Fibroblast of villous mesenchyme (primary cell): ENCODE data around the gene AFAP1L1. TPM values are rescaled to one million over a fixed set of nuclear protein-coding genes. Genes with fewer than 3 reads are reported as not detected.

Experiments used
- DNase-seq: peaks from one replicate; pipeline ENCODE4 v3.0.0-alpha.2; 2010; ENCODE audit warnings: low read depth
- H3K4me3 ChIP-seq: 2 replicates; pipeline ENCODE4 v1.5.1; 2011; ENCODE audit warnings: low read depth, mild to moderate bottlenecking, low read length
- total RNA-seq: library from RNA; depleted of rRNA; stranded (reverse); fragments of >200 nt; gene quantifications from 2 replicates; pipeline ENCODE4 v1.2.3, GENCODE V29; 2012
- TF ChIP-seq, protein P1 (sequence below): IDR thresholded peaks from 2 replicates; pipeline ENCODE4 v1.5.1; 2012; ENCODE audit warnings: low read depth, mild to moderate bottlenecking, low read length; ENCODE audit not compliant: insufficient read depth

AFAP1L1 gene
- total RNA-seq, result 10.8 and 11.9 TPM in 2 replicates

GRCh38 chr5:149271716-149272563 lies at the start of gene AFAP1L1:
Gene AFAP1L1 (plus strand): TSS chr5:149271859. CDS start chr5:149271969, 110 bp downstream.
- TF ChIP-seq, protein P1, sequence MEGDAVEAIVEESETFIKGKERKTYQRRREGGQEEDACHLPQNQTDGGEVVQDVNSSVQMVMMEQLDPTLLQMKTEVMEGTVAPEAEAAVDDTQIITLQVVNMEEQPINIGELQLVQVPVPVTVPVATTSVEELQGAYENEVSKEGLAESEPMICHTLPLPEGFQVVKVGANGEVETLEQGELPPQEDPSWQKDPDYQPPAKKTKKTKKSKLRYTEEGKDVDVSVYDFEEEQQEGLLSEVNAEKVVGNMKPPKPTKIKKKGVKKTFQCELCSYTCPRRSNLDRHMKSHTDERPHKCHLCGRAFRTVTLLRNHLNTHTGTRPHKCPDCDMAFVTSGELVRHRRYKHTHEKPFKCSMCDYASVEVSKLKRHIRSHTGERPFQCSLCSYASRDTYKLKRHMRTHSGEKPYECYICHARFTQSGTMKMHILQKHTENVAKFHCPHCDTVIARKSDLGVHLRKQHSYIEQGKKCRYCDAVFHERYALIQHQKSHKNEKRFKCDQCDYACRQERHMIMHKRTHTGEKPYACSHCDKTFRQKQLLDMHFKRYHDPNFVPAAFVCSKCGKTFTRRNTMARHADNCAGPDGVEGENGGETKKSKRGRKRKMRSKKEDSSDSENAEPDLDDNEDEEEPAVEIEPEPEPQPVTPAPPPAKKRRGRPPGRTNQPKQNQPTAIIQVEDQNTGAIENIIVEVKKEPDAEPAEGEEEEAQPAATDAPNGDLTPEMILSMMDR, result no peak
- DNase-seq, result peak; percentile 53
- peak within 1 kb of the TSS; percentile 72 for H3K4me3 ChIP-seq

DNA sequence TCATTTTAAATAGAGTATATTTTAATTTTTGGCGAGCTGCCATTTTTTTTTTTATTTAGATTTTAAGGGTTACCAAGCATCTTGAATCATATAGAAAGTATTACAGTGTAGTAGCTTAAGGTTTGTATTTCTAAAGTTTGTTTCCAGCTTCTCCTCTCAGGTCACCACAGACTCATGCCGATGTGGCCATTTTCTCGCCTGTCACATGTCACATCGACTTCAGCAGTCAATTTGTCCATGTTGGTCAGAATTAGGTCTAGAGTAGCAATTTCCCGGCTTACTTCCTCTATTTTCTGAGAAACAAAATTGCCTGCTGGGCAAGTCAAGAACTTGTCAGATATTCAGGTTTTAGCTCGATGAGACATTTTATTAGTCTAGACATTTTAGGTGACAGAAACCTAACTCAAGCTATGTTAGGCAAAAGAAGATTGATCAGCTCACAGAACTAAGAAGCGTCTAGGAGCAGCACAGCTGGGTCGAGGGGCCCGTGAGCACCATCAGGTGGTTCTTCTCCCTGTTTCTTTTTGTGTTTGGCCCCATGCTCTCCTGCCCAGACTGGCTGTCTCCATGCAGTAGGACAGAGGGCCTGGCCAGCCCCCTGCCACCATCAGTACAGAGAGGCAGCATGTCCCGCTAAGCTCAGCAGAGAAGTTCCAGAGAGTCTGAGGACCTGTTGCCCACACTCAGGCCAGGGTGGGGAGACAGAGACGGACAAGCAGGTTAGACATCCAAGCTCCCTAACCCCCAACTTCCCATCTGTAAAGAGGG lies 48.4 kb upstream of the AFAP1L1 start:
- no peak overlapping the region for H3K4me3 ChIP-seq
- TF ChIP-seq, protein P1, result no peak
- no peak for DNase-seq

DNA sequence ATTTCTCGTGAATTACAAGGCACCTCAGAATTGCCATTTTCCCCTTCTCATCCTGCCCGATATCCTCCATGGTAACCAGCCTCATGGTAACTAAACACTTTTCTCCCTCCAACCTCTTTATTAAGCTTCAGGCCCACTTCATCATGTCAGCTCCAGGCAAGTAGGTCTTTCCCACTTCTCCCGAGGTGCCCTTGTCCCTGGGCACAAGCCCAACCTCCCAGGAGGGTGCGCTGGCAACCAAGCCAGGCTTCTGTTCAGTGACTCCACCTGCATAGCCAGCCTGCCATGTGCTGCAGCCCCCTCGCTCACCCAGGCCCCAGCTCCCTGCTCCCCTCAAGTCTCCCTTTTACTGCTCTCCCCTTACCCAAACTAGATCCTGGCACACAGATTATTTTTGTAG lies 47.4 kb upstream of the AFAP1L1 start:
- TF ChIP-seq, protein P1, result no peak
- no peak for DNase-seq
- H3K4me3 ChIP-seq, result no peak overlapping the region

DNA sequence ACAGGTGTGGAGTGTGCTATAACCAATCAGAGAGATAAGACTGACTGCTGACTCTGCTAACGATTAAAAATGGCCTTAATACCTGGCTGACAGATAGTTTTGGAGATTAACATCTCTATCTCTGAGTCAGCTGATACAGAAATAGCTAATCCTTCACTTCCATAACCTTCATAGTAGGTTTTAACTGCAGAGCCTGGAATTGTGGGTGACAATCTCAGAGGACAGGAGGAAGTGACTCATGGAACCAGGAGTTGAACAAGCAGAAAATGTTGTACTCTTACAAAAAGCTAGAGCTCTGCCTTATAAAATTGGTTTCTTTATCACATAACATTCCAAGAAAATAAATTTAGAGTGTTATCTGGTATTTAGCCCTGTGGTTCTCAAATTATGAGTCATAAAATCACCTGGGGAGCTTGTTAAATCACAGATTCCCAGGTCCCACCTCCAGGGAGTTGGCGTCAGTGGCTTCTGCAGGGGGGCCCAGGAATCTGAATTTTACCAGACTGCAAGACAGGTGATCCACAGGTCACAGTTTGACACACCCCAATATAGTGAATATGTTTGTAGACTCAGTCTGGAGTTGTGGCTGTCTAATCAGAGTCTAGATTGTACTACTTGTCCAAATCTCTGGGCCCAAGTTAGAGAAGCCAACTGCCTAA lies 44.4 kb upstream of the AFAP1L1 start:
- peak; percentile 55 for DNase-seq
- no peak overlapping the region for H3K4me3 ChIP-seq
- TF ChIP-seq, protein P1, result no peak

- peak; percentile 93 for DNase-seq
- TF ChIP-seq, protein P1, result peak; percentile 93
- H3K4me3 ChIP-seq, result no peak overlapping the region
These were observed 42.9 kb upstream of the AFAP1L1 start for GRCh38 chr5:149228618-149229297.

- H3K4me3 ChIP-seq, result no peak overlapping the region
- no peak for DNase-seq
- TF ChIP-seq, protein P1, result no peak
These were observed 42.2 kb upstream of the AFAP1L1 start for GRCh38 chr5:149229298-149229937.
